ENCODE data around the gene OVOL3.
A peak's percentile ranks its signal among the peaks of the same experiment; 100 is the strongest.

Gene OVOL3

DNA sequence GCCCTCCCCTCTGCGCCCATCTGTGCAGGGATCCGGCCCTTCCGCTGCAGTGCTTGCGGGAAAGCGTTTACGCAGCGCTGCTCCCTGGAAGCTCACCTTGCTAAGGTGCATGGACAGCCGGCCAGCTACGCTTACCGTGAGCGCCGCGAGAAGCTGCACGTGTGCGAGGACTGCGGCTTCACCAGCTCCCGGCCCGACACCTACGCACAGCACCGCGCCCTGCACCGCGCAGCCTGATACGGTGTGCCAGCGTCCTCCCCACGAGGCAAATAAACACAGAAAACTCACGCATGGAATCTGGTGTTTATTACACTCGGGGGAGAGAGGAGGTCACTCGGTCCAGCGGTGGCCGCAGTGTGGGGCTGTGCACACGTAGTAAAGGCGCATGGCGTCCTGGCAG is 2.5 kb downstream of the OVOL3 start:
- 95 to 96% methylated on average over 34 of the region's 34 CpGs for WGBS, 2 experiments
- Histone ChIP-seq H3K9me3 (ENCODE audit: control insufficient read depth, low read length) (no peaks in the 10 kb centered on the region), H3K4me3 (ENCODE audit: insufficient read depth, low read depth, low read length) (peak overlapping the region; percentile 87)

DNA sequence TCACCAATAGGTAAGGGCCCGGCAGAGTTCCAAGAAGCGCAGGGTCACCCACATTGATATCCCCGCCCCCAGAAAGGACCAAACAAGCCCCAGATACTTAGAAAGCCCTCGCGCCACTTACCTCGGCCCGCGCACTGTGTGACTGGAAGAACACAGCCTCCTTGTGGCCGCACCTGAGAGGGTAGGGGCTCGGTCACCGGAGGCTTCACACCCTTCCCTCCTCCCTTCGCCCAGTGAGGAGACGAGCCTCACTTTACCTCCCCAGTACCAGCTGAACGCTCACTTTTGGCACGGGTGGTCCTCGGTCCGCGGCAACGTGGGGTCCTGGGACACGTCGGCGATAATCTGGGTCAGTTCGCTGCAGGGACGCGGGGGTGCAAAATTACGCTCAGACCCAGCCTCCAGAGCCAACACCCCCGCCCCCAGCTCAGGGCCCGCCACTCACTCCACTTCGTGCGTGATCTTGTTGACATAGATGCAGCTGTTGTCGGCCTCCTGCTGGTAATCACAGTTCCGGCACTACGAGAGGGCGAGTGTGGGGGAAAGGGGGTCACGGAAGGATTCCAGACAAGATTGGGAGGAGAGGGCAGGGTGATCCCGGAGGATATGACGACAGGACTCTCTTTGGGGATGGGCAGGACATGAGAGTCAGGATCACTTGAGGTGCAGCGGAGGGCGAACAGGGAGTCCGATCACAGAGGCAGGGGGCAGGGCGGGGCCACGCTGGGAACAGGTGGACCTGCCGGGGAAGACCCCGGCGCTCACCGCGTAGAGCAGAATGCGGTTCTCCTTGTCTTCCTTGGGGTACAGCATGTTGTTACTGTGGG is 3.2 kb downstream of the OVOL3 start:
- peak overlapping the region; percentile 88 for H3K27ac ChIP-seq (ENCODE audit: insufficient read depth, low read depth, low read length, poor library complexity, severe bottlenecking)

More for the DNA sequence above, 2.5 kb downstream of the OVOL3 start:
- peaks cover 20% of the 10 kb centered on the region for H3K4me1 ChIP-seq (ENCODE audit: control insufficient read depth, insufficient read depth, low read length)
- no peak overlapping the region for H3K27ac ChIP-seq (ENCODE audit: insufficient read depth, low read depth, low read length, poor library complexity, severe bottlenecking)
- peaks cover 5% of the 10 kb centered on the region for H3K36me3 ChIP-seq (ENCODE audit: control insufficient read depth, insufficient read depth, low read length)
- no peaks in the 10 kb centered on the region for H3K27me3 ChIP-seq (ENCODE audit: control insufficient read depth, insufficient read depth, low read length, poor library complexity, severe bottlenecking)

DNA sequence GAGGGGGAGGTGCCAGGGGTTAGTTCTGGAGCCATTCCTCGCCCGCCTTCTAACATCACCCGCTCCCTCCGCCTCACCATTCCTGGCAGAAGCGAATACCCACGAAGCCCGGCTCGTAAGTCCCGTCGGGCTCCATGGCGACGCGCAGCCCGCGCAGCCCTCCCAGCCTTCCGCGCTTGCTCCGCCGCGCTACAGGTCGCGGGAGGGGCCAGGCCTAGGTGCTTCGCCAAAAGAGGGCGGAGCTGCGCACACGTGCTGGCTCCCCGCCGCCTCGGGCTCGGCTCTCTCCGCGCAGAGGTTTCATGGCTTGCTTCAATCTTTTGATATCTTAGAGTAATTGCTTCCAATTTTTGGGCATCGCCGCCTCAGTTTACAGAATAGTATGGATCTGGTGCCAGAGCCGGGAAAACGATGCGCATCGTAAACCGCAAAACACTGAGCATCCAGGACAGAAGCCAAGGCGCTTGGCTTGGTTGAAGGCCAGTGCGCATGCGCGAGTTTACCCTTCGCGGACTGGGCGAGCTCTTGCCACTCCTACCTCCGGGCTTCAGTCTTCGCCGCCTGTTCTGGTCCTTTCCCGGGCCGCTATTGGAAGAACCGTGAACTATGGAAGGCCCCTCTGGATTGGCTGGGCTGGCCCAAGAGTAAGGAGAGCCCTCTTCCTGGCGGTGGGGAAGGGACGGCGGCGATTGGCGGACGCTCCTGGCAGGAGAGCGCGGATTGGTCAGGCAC is 3.9 kb downstream of the OVOL3 start, which contains the start of gene POLR2I:
POLR2I (minus strand) TSS at position 155 of the 732 bp plus-strand sequence; CDS start at position 136, 19 bp downstream.
- peaks cover 11% of the 10 kb centered on the region for H3K36me3 ChIP-seq (ENCODE audit: control insufficient read depth, insufficient read depth, low read length)
- peaks cover 20% of the 10 kb centered on the region for H3K4me1 ChIP-seq (ENCODE audit: control insufficient read depth, insufficient read depth, low read length)
- H3K27me3 ChIP-seq (ENCODE audit: control insufficient read depth, insufficient read depth, low read length, poor library complexity, severe bottlenecking) = no peaks in the 10 kb centered on the region
- H3K27ac ChIP-seq (ENCODE audit: insufficient read depth, low read depth, low read length, poor library complexity, severe bottlenecking) = peak within 1 kb of the TSS; percentile 88
- H3K9me3 ChIP-seq (ENCODE audit: control insufficient read depth, low read length) = no peaks in the 10 kb centered on the region
- WGBS, 2 experiments = 0% methylated on average over 60 of the region's 60 CpGs
- peak within 1 kb of the TSS; percentile 87 for H3K4me3 ChIP-seq (ENCODE audit: insufficient read depth, low read depth, low read length)

More for the DNA sequence above, 3.2 kb downstream of the OVOL3 start:
- Histone ChIP-seq H3K36me3 (ENCODE audit: control insufficient read depth, insufficient read depth, low read length) (peaks cover 10% of the 10 kb centered on the region), H3K9me3 (ENCODE audit: control insufficient read depth, low read length) (no peaks in the 10 kb centered on the region), H3K4me3 (ENCODE audit: insufficient read depth, low read depth, low read length) (peak overlapping the region; percentile 87), H3K4me1 (ENCODE audit: control insufficient read depth, insufficient read depth, low read length) (peaks cover 20% of the 10 kb centered on the region), H3K27me3 (ENCODE audit: control insufficient read depth, insufficient read depth, low read length, poor library complexity, severe bottlenecking) (no peaks in the 10 kb centered on the region)
- WGBS, 2 experiments = 12 to 13% methylated on average over 48 of the region's 48 CpGs

DNA sequence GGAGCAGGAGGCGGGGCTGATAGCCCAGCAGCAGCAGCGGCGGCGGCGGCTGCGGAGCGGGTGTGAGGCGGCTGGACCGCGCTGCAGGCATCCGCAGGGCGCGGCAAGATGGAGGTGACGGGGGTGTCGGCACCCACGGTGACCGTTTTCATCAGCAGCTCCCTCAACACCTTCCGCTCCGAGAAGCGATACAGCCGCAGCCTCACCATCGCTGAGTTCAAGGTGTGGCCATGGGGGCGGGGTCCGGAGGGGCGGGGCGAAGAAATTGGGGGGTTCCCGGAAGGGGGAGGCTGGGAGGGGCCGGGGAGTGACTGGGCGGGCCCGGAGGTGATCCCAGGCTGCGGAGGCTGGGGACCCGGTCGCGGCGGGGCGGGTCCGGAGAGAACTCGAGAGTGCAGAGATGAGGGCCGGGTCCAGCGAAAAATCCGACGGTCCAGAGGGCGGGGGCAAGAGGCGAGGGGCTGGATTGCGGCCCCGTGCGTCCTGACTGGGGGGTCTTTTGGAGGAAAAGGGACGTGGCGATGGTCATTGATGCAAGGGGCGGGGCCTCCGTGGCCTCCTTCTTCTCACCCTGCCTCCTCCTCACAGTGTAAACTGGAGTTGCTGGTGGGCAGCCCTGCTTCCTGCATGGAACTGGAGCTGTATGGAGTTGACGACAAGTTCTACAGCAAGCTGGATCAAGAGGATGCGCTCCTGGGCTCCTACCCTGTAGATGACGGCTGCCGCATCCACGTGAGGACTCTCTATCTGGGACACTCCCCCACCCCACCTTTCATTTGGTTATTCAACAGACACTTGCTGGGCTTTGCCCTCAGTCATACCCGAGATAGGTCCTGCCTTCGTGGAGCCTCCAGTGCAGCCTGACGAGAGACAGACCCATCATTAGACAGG is 4.8 kb downstream of the OVOL3 start, which contains the start of gene TBCB:
TBCB (plus strand) TSS at position 16 of the 891 bp plus-strand sequence; CDS start at position 109, 93 bp downstream.
- H3K4me3 ChIP-seq (ENCODE audit: insufficient read depth, low read depth, low read length) = peak within 1 kb of the TSS; percentile 87
- H3K27ac ChIP-seq (ENCODE audit: insufficient read depth, low read depth, low read length, poor library complexity, severe bottlenecking) = peak within 1 kb of the TSS; percentile 88
- peaks cover 24% of the 10 kb centered on the region for H3K4me1 ChIP-seq (ENCODE audit: control insufficient read depth, insufficient read depth, low read length)
- H3K9me3 ChIP-seq (ENCODE audit: control insufficient read depth, low read length) = no peaks in the 10 kb centered on the region
- peaks cover 11% of the 10 kb centered on the region for H3K36me3 ChIP-seq (ENCODE audit: control insufficient read depth, insufficient read depth, low read length)
- WGBS, 2 experiments = 5 to 6% methylated on average over 59 of the region's 59 CpGs
- no peaks in the 10 kb centered on the region for H3K27me3 ChIP-seq (ENCODE audit: control insufficient read depth, insufficient read depth, low read length, poor library complexity, severe bottlenecking)

DNA sequence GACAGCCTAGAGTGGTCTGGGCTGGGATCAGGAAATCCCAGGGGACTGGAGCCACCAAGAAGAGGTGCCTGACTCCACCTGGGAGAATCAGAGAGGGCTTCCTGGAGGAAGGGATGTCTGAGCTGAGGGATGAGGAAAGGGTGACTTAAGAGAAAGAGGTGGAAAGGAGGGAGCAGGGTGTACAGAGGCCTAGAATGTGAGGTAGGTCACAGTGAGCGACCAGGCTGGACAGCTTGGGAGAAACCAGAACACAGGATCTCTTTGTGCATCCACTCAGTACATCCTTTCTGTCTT is 5.3 kb downstream of the OVOL3 start:
- peaks cover 11% of the 10 kb centered on the region for H3K36me3 ChIP-seq (ENCODE audit: control insufficient read depth, insufficient read depth, low read length)
- no peaks in the 10 kb centered on the region for H3K27me3 ChIP-seq (ENCODE audit: control insufficient read depth, insufficient read depth, low read length, poor library complexity, severe bottlenecking)
- peak overlapping the region; percentile 87 for H3K4me3 ChIP-seq (ENCODE audit: insufficient read depth, low read depth, low read length)
- 90 to 96% methylated on average over 1 of the region's 1 CpG for WGBS, 2 experiments
- H3K27ac ChIP-seq (ENCODE audit: insufficient read depth, low read depth, low read length, poor library complexity, severe bottlenecking) = no peak overlapping the region
- no peaks in the 10 kb centered on the region for H3K9me3 ChIP-seq (ENCODE audit: control insufficient read depth, low read length)
- H3K4me1 ChIP-seq (ENCODE audit: control insufficient read depth, insufficient read depth, low read length) = peaks cover 18% of the 10 kb centered on the region

DNA sequence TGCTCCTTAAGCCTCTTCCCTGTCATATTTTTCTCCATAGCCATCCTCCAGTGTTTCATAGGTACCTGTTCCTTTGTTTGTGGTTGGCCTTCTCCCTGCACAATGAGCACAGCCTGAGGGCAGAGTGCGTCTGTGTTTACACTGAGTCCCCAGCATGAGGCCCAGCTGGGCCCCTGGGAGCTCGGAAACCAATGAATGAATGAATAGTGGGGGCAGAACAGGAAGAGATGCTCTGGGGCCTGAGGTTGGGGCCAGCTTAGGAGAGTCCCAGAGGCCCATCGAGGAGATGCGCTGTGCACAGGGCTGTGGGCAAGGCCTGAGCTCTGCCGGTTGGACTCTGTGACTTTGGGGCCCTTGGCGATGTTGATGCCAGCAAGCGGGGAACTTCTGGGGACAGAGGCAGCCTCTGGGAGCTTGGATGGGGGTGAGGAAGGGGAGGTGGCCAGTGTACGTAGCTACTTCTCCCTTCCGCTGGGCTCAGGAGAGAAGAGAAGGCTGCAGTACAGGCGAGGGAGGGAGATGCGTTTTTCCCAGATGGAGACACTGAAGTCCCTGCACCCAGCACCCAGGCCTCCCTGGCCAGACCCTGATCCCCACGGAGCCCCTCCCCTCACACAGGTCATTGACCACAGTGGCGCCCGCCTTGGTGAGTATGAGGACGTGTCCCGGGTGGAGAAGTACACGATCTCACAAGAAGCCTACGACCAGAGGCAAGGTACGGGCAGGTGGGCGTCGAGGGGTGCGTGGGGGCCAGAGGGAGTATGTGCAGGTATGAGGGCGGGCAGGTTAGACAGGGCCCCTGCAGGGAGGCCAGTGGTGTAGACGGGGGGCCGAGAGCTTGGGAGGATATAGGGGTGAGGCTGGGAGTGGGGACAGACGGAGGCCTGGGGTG is 9.4 kb downstream of the OVOL3 start:
- H3K27me3 ChIP-seq (ENCODE audit: control insufficient read depth, insufficient read depth, low read length, poor library complexity, severe bottlenecking) = no peaks in the 10 kb centered on the region
- peaks cover 22% of the 10 kb centered on the region for H3K36me3 ChIP-seq (ENCODE audit: control insufficient read depth, insufficient read depth, low read length)
- 84 to 86% methylated on average over 26 of the region's 26 CpGs for WGBS, 2 experiments
- H3K4me3 ChIP-seq (ENCODE audit: insufficient read depth, low read depth, low read length) = no peak overlapping the region
- peaks cover 8% of the 10 kb centered on the region for H3K4me1 ChIP-seq (ENCODE audit: control insufficient read depth, insufficient read depth, low read length)
- H3K27ac ChIP-seq (ENCODE audit: insufficient read depth, low read depth, low read length, poor library complexity, severe bottlenecking) = no peak overlapping the region
- H3K9me3 ChIP-seq (ENCODE audit: control insufficient read depth, low read length) = no peaks in the 10 kb centered on the region

DNA sequence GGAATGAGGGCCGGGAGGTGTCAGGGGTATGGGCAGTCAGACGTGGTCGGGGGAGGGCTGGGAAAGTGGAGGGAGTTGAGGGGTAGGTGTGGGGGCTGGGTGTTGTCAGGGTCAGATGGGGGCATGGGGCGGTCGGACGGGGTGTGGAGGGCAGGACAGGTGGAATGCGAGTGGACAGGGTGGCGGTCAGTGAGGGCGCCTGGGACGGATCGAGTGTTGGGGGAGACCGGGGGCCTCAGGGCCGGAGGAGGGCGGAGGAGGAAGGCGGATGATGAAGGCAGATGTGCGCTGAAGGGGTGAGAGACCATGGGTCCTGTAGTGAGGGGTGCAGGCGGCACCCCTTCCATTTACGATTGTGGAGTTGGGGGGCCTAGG is 10.0 kb downstream of the OVOL3 start:
- Histone ChIP-seq H3K36me3 (ENCODE audit: control insufficient read depth, insufficient read depth, low read length) (peaks cover 22% of the 10 kb centered on the region), H3K9me3 (ENCODE audit: control insufficient read depth, low read length) (no peaks in the 10 kb centered on the region), H3K4me1 (ENCODE audit: control insufficient read depth, insufficient read depth, low read length) (peaks cover 7% of the 10 kb centered on the region), H3K4me3 (ENCODE audit: insufficient read depth, low read depth, low read length) (no peak overlapping the region), H3K27ac (ENCODE audit: insufficient read depth, low read depth, low read length, poor library complexity, severe bottlenecking) (no peak overlapping the region), H3K27me3 (ENCODE audit: control insufficient read depth, insufficient read depth, low read length, poor library complexity, severe bottlenecking) (no peaks in the 10 kb centered on the region)
- 95 to 96% methylated on average over 18 of the region's 18 CpGs for WGBS, 2 experiments

DNA sequence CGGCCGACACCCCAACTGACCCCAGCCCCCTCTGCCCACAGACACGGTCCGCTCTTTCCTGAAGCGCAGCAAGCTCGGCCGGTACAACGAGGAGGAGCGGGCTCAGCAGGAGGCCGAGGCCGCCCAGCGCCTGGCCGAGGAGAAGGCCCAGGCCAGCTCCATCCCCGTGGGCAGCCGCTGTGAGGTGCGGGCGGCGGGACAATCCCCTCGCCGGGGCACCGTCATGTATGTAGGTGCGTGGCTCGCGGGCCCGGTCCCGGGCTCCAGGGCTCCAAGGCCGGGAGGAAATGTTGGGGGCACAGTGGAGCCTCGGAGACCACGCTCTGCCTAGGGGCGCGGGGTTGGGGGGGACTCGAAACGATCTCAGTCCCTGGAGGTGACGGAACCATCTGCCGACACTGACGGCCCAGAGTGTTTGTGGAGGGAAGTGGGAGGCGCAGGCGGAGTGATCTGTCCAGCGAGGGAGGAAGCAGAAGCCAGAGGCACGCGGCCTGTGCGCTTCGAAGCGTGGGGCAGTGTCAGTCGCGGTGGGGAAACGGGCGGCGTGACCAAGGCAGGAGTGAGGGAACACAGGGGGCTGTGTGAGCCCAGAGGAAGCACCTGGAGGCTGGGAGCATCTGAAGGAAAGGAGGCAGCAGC is 10.7 kb downstream of the OVOL3 start:
- Histone ChIP-seq H3K4me3 (ENCODE audit: insufficient read depth, low read depth, low read length) (no peak overlapping the region), H3K27me3 (ENCODE audit: control insufficient read depth, insufficient read depth, low read length, poor library complexity, severe bottlenecking) (no peaks in the 10 kb centered on the region), H3K4me1 (ENCODE audit: control insufficient read depth, insufficient read depth, low read length) (peaks cover 4% of the 10 kb centered on the region), H3K9me3 (ENCODE audit: control insufficient read depth, low read length) (no peaks in the 10 kb centered on the region), H3K36me3 (ENCODE audit: control insufficient read depth, insufficient read depth, low read length) (peaks cover 22% of the 10 kb centered on the region), H3K27ac (ENCODE audit: insufficient read depth, low read depth, low read length, poor library complexity, severe bottlenecking) (no peak overlapping the region)
- WGBS, 2 experiments = 92 to 93% methylated on average over 49 of the region's 49 CpGs

DNA sequence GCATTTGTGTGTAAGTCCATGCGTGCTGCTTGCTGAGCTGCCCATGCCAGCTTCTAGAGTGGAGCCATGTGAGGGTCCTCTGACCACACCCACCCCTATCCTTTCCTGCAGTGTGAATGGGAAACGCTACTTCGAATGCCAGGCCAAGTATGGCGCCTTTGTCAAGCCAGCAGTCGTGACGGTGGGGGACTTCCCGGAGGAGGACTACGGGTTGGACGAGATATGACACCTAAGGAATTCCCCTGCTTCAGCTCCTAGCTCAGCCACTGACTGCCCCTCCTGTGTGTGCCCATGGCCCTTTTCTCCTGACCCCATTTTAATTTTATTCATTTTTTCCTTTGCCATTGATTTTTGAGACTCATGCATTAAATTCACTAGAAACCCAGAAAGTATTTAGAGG is 14.6 kb downstream of the OVOL3 start:
- no peak overlapping the region for H3K27ac ChIP-seq (ENCODE audit: insufficient read depth, low read depth, low read length, poor library complexity, severe bottlenecking)

More for the DNA sequence above, 14.6 kb downstream of the OVOL3 start:
- no peaks in the 10 kb centered on the region for H3K4me1 ChIP-seq (ENCODE audit: control insufficient read depth, insufficient read depth, low read length)
- H3K36me3 ChIP-seq (ENCODE audit: control insufficient read depth, insufficient read depth, low read length) = peaks cover 11% of the 10 kb centered on the region
- H3K9me3 ChIP-seq (ENCODE audit: control insufficient read depth, low read length) = no peaks in the 10 kb centered on the region
- 94 to 95% methylated on average over 9 of the region's 9 CpGs for WGBS, 2 experiments
- no peaks in the 10 kb centered on the region for H3K27me3 ChIP-seq (ENCODE audit: control insufficient read depth, insufficient read depth, low read length, poor library complexity, severe bottlenecking)
- no peak overlapping the region for H3K4me3 ChIP-seq (ENCODE audit: insufficient read depth, low read depth, low read length)

Measured in ectodermal cell (in vitro differentiated cells).